Thyroid gland (tissue), 4 donors: ENCODE data around the gene VAV3. TPM values are rescaled to one million over a fixed set of nuclear protein-coding genes. Genes with fewer than 3 reads are reported as not detected.

Experiments used
- DNase-seq, 2 donors: peaks; one replicate each; pipeline ENCODE4 v3.0.0-alpha.2; 2019
- H3K27ac ChIP-seq, 3 donors: fragments of 200-600 bp; sonication (generic); 1 replicate in 2 of 3; 2 replicates in 1 of 3; pipeline ENCODE4 v1.5.1; 2016 to 2019; ENCODE audit warnings: mild to moderate bottlenecking in 1 of 3, moderate library complexity in 1 of 3
- H3K27me3 ChIP-seq: fragments of 200-600 bp; sonication (generic); one replicate; pipeline ENCODE4 v1.5.1; 2019
- H3K36me3 ChIP-seq, 2 donors: fragments of 200-600 bp; sonication (generic); one replicate each; pipeline ENCODE4 v1.5.1; 2016 to 2019
- H3K4me1 ChIP-seq, 2 donors: fragments of 200-600 bp; sonication (generic); one replicate each; pipeline ENCODE4 v1.5.1; 2017 to 2019
- H3K4me3 ChIP-seq, 3 donors: fragments of 200-600 bp; sonication (generic); replicated peaks in 1 of 3; 1 replicate in 2 of 3; 2 replicates in 1 of 3; pipeline ENCODE4 v1.5.1; 2016; ENCODE audit warnings: mild to moderate bottlenecking in 1 of 3
- H3K9me3 ChIP-seq: fragments of 200-600 bp; sonication (generic); one replicate; pipeline ENCODE4 v1.5.1; 2017
- CTCF ChIP-seq, 6 experiments: fragments of 200-600 bp in 3 of 6; fragments of 450-650 bp in 3 of 6; sonication (generic) in 3 of 6; IDR thresholded peaks; one replicate each; pipeline ENCODE4 v1.5.1; 2016 to 2019; ENCODE audit warnings: antibody characterized with exemption in 6 of 6, mild to moderate bottlenecking in 2 of 6, inconsistent platforms in 1 of 6, moderate library complexity in 1 of 6
- POLR2A ChIP-seq, 2 donors: fragments of 450-650 bp; IDR thresholded peaks; one replicate each; pipeline ENCODE4 v1.6.1; 2017; ENCODE audit warnings: antibody characterized with exemption in 2 of 2, mild to moderate bottlenecking in 2 of 2, moderate library complexity in 1 of 2
- WGBS, 2 donors: methylation state at CpG; one replicate each; pipeline ENCODE4 v1.1.5; 2017; 5-methylcytosine and 5-hydroxymethylcytosine counted together
- intact Hi-C: fragments of 100-400 bp; cut with DNase I; formaldehyde crosslinking; loops from one replicate; pipeline ENCODE4 v1.15.1; 2023
- total RNA-seq, 4 donors: library from RNA; depleted of rRNA; stranded (reverse); fragments of >200 nt; gene quantifications; one replicate each; pipeline ENCODE4 v1.2.3, GENCODE V29; 2016

VAV3 gene
- total RNA-seq, 4 donors from 2014 or later: 14.8 to 22.8 (median 18.8) TPM

GRCh38 chr1:107555578-107555977 lies 409.4 kb downstream of the VAV3 start:
- no peak overlapping the region for H3K27ac ChIP-seq
- H3K36me3 ChIP-seq: no peaks in the 10 kb centered on the region
- DNase-seq: no peak
- TF ChIP-seq POLR2A (IDR thresholded peaks at IDR 0.05): no peak
- TF ChIP-seq CTCF (IDR thresholded peaks at IDR 0.05): no peak
- intact Hi-C loops: no loop called here
- no peaks in the 10 kb centered on the region for H3K27me3 ChIP-seq
- no peaks in the 10 kb centered on the region for H3K4me1 ChIP-seq
- no peaks in the 10 kb centered on the region for H3K9me3 ChIP-seq
- no peak overlapping the region for H3K4me3 ChIP-seq

GRCh38 chr1:107552781-107553180 lies 412.2 kb downstream of the VAV3 start:
- 50 to 70% methylated on average over 1 of the region's 1 CpG for WGBS, 2 donors
- no peaks in the 10 kb centered on the region for H3K36me3 ChIP-seq
- no peak overlapping the region for H3K27ac ChIP-seq
- H3K4me3 ChIP-seq: no peak overlapping the region
- intact Hi-C loops: no loop called here
- TF ChIP-seq CTCF (IDR thresholded peaks at IDR 0.05) (no peak), POLR2A (IDR thresholded peaks at IDR 0.05) (no peak)
- H3K4me1 ChIP-seq: no peaks in the 10 kb centered on the region
- H3K27me3 ChIP-seq: no peaks in the 10 kb centered on the region
- H3K9me3 ChIP-seq: no peaks in the 10 kb centered on the region
- DNase-seq: no peak

GRCh38 chr1:107551456-107551855 lies 413.5 kb downstream of the VAV3 start:
- no peak for DNase-seq
- Histone ChIP-seq H3K27ac (no peak overlapping the region), H3K36me3 (no peaks in the 10 kb centered on the region), H3K9me3 (no peaks in the 10 kb centered on the region), H3K4me1 (no peaks in the 10 kb centered on the region), H3K4me3 (no peak overlapping the region), H3K27me3 (no peaks in the 10 kb centered on the region)
- TF ChIP-seq CTCF (IDR thresholded peaks at IDR 0.05): no peak
- TF ChIP-seq POLR2A (IDR thresholded peaks at IDR 0.05): no peak
- WGBS, 2 donors: 73 to 86% methylated on average over 1 of the region's 1 CpG
- intact Hi-C loops: no loop called here

GRCh38 chr1:107550358-107550757 lies 414.6 kb downstream of the VAV3 start:
- TF ChIP-seq CTCF (IDR thresholded peaks at IDR 0.05): no peak
- TF ChIP-seq POLR2A (IDR thresholded peaks at IDR 0.05): no peak
- H3K4me1 ChIP-seq: no peaks in the 10 kb centered on the region
- H3K36me3 ChIP-seq: no peaks in the 10 kb centered on the region
- no peaks in the 10 kb centered on the region for H3K27me3 ChIP-seq
- no peak overlapping the region for H3K27ac ChIP-seq
- no peak for DNase-seq
- H3K9me3 ChIP-seq: no peaks in the 10 kb centered on the region
- 86 to 91% methylated on average over 5 of the region's 5 CpGs for WGBS, 2 donors
- H3K4me3 ChIP-seq: no peak overlapping the region
- intact Hi-C loops: no loop called here

GRCh38 chr1:107549152-107549810 lies 415.7 kb downstream of the VAV3 start:
- H3K4me1 ChIP-seq: no peaks in the 10 kb centered on the region
- H3K4me3 ChIP-seq: no peak overlapping the region
- H3K27me3 ChIP-seq: no peaks in the 10 kb centered on the region
- intact Hi-C loops: no loop called here
- 70 to 81% methylated on average over 3 of the region's 3 CpGs for WGBS, 2 donors
- no peaks in the 10 kb centered on the region for H3K9me3 ChIP-seq
- no peak for TF ChIP-seq CTCF (IDR thresholded peaks at IDR 0.05)
- TF ChIP-seq POLR2A (IDR thresholded peaks at IDR 0.05): no peak
- no peak overlapping the region for H3K27ac ChIP-seq
- H3K36me3 ChIP-seq: no peaks in the 10 kb centered on the region
- no peak for DNase-seq
